HepG2 (cell line): ENCODE measurements around the gene OR6S1. TPM values are rescaled to one million over a fixed set of nuclear protein-coding genes. Genes with fewer than 3 reads are reported as not detected.
A peak's percentile ranks its signal among the peaks of the same experiment; 100 is the strongest.

Source experiments
- IKZF4 ChIP-seq: sonication (generic); formaldehyde crosslinking; IDR thresholded peaks from 2 replicates; pipeline ENCODE4 v1.5.1; 2020; ENCODE audit warnings: borderline replicate concordance, mild to moderate bottlenecking, low read depth, missing genetic modification reagents; ENCODE audit errors: not compliant biosample characterization
- KLF15 ChIP-seq: sonication (generic); formaldehyde crosslinking; IDR thresholded peaks from 2 replicates; pipeline ENCODE4 v1.8.1; 2023; ENCODE audit warnings: borderline replicate concordance, mild to moderate bottlenecking, inconsistent platforms, missing genetic modification reagents, mixed read lengths
- MAFK ChIP-seq, 2 experiments: IDR thresholded peaks in 1 of 2; conservative IDR thresholded peaks in 1 of 2; 2 replicates each; pipeline ENCODE4 v1.6.1; 2011; ENCODE audit warnings: improper control_type of control experiment in 2 of 2, low read length in 2 of 2
- MED1 ChIP-seq: sonication (generic); formaldehyde crosslinking; IDR thresholded peaks from 2 replicates; pipeline ENCODE4 v1.4.0; 2020; ENCODE audit warnings: missing genetic modification reagents
- MIER2 ChIP-seq: IDR thresholded peaks from 2 replicates; pipeline ENCODE4 v1.6.1; 2016; ENCODE audit warnings: missing biosample characterization, missing genetic modification reagents
- PPARG ChIP-seq: conservative IDR thresholded peaks from 2 replicates; pipeline ENCODE4 v1.6.1; 2016; ENCODE audit warnings: missing biosample characterization, missing genetic modification reagents
- RAD21 ChIP-seq: fragments of 450-650 bp; formaldehyde crosslinking; IDR thresholded peaks from 2 replicates; pipeline ENCODE4 v1.5.0; 2020; ENCODE audit warnings: mild to moderate bottlenecking
- SSRP1 ChIP-seq: IDR thresholded peaks from 2 replicates; pipeline ENCODE4 v1.6.1; 2016; ENCODE audit warnings: control low read depth
- STAG1 ChIP-seq: sonication (generic); formaldehyde crosslinking; IDR thresholded peaks from 2 replicates; pipeline ENCODE4 v1.4.0; 2020; ENCODE audit warnings: missing genetic modification reagents
- TEAD3 ChIP-seq: optimal IDR thresholded peaks from 2 replicates; pipeline ENCODE3; 2016; ENCODE audit warnings: borderline replicate concordance
- YEATS2 ChIP-seq: sonication (generic); formaldehyde crosslinking; IDR thresholded peaks from 2 replicates; pipeline ENCODE4 v1.4.0; 2020; ENCODE audit warnings: missing genetic modification reagents, borderline replicate concordance
- ZC3H4 ChIP-seq: sonication (generic); formaldehyde crosslinking; IDR thresholded peaks from 2 replicates; pipeline ENCODE4 v1.4.0; 2020; ENCODE audit warnings: missing genetic modification reagents, borderline replicate concordance
- ZNF256 ChIP-seq: sonication (generic); formaldehyde crosslinking; conservative IDR thresholded peaks from 2 replicates; pipeline ENCODE4 v1.4.0; 2020; ENCODE audit warnings: missing genetic modification reagents
- ZNF282 ChIP-seq: fragments of 450-650 bp; IDR thresholded peaks from 2 replicates; pipeline ENCODE4 v1.6.1; 2018; ENCODE audit not compliant: partially characterized antibody
- ZNF567 ChIP-seq: sonication (generic); formaldehyde crosslinking; IDR thresholded peaks from 2 replicates; pipeline ENCODE4 v1.8.1; 2023; ENCODE audit warnings: mild to moderate bottlenecking, missing genetic modification reagents, borderline replicate concordance
- ZNF597 ChIP-seq: sonication (generic); formaldehyde crosslinking; IDR thresholded peaks from 2 replicates; pipeline ENCODE4 v1.5.0; 2020; ENCODE audit warnings: missing genetic modification reagents
- ZNF614 ChIP-seq: IDR thresholded peaks from 2 replicates; pipeline ENCODE4 v1.6.1; 2018; ENCODE audit warnings: missing biosample characterization, missing genetic modification reagents, inconsistent platforms, borderline replicate concordance
- ZNF724P ChIP-seq: sonication (generic); formaldehyde crosslinking; IDR thresholded peaks from 2 replicates; pipeline ENCODE4 v1.8.0; 2022; ENCODE audit warnings: missing genetic modification reagents, borderline replicate concordance
- ZNF761 ChIP-seq: sonication (generic); formaldehyde crosslinking; conservative IDR thresholded peaks from 2 replicates; pipeline ENCODE4 v1.4.0; 2020; ENCODE audit warnings: mild to moderate bottlenecking, missing genetic modification reagents
- polyA plus RNA-seq, 8 experiments: library from polyadenylated mRNA; depleted of rRNA in 3 of 8; stranded (reverse) in 7 of 8; unstranded in 1 of 8; fragments of >200 nt; fragmentation: Illumina TruSeq in 4 of 8; extraction: Trizol in 4 of 8; gene quantifications; 2 replicates each; pipeline versions ENCODE4 v1.2.1 to v1.2.3, GENCODE V29; 2011 to 2016; ENCODE audit warnings: low read depth in 4 of 8, missing spikeins in 1 of 8, mixed read lengths in 1 of 8; ENCODE audit not compliant: insufficient read depth in 1 of 8
- total RNA-seq, 5 experiments: library from RNA; depleted of rRNA; stranded (reverse); fragments of >200 nt; fragmentation: Illumina TruSeq; extraction: Trizol; gene quantifications; 2 replicates each; pipeline ENCODE4 v1.2.3, GENCODE V29; 2016; ENCODE audit warnings: low read depth in 1 of 5
- TF ChIP-seq, protein P1 (sequence below): IDR thresholded peaks from 2 replicates; pipeline ENCODE4 v1.6.1; 2016; ENCODE audit warnings: low read depth, missing genetic modification reagents, missing compliant biosample characterization
- TF ChIP-seq, protein P2 (sequence below): sonication (generic); formaldehyde crosslinking; IDR thresholded peaks from 2 replicates; pipeline ENCODE4 v1.8.0; 2022; ENCODE audit warnings: mild to moderate bottlenecking, missing genetic modification reagents, borderline replicate concordance

Gene OR6S1
- total and polyA plus RNA-seq, 2 of the 13 experiments (the other 11 are each of a cell fraction or from before 2014, with no cell fraction given), result 0.09 TPM; not detected in 1

GRCh38 chr14:20684662-20685456 is 43.4 kb upstream of the OR6S1 start (continued):
- TF ChIP-seq, protein P1, sequence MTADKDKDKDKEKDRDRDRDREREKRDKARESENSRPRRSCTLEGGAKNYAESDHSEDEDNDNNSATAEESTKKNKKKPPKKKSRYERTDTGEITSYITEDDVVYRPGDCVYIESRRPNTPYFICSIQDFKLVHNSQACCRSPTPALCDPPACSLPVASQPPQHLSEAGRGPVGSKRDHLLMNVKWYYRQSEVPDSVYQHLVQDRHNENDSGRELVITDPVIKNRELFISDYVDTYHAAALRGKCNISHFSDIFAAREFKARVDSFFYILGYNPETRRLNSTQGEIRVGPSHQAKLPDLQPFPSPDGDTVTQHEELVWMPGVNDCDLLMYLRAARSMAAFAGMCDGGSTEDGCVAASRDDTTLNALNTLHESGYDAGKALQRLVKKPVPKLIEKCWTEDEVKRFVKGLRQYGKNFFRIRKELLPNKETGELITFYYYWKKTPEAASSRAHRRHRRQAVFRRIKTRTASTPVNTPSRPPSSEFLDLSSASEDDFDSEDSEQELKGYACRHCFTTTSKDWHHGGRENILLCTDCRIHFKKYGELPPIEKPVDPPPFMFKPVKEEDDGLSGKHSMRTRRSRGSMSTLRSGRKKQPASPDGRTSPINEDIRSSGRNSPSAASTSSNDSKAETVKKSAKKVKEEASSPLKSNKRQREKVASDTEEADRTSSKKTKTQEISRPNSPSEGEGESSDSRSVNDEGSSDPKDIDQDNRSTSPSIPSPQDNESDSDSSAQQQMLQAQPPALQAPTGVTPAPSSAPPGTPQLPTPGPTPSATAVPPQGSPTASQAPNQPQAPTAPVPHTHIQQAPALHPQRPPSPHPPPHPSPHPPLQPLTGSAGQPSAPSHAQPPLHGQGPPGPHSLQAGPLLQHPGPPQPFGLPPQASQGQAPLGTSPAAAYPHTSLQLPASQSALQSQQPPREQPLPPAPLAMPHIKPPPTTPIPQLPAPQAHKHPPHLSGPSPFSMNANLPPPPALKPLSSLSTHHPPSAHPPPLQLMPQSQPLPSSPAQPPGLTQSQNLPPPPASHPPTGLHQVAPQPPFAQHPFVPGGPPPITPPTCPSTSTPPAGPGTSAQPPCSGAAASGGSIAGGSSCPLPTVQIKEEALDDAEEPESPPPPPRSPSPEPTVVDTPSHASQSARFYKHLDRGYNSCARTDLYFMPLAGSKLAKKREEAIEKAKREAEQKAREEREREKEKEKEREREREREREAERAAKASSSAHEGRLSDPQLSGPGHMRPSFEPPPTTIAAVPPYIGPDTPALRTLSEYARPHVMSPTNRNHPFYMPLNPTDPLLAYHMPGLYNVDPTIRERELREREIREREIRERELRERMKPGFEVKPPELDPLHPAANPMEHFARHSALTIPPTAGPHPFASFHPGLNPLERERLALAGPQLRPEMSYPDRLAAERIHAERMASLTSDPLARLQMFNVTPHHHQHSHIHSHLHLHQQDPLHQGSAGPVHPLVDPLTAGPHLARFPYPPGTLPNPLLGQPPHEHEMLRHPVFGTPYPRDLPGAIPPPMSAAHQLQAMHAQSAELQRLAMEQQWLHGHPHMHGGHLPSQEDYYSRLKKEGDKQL (CRISPR knock-in tag), result no peak
- TF ChIP-seq ZC3H4 (CRISPR knock-in tag), result no peak; the same call in 1 of the 2 replicates
- peak; percentile 58 for TF ChIP-seq MED1 (CRISPR knock-in tag)
- no peak for TF ChIP-seq ZNF282
- 0 out of 2 replicates have a peak, but pooled peaks have one; percentile 31 for TF ChIP-seq ZNF724P (CRISPR knock-in tag)
- no peak for TF ChIP-seq ZNF597 (CRISPR knock-in tag)
- TF ChIP-seq, protein P2, sequence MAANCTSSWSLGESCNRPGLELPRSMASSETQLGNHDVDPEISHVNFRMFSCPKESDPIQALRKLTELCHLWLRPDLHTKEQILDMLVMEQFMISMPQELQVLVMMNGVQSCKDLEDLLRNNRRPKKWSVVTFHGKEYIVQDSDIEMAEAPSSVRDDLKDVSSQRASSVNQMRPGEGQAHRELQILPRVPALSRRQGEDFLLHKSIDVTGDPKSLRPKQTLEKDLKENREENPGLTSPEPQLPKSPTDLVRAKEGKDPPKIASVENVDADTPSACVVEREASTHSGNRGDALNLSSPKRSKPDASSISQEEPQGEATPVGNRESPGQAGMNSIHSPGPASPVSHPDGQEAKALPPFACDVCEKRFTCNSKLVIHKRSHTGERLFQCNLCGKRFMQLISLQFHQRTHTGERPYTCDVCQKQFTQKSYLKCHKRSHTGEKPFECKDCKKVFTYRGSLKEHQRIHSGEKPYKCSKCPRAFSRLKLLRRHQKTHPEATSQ (CRISPR knock-in tag), result no peak
- 0 out of 2 replicates have a peak, but pooled peaks have one; percentile 52 for TF ChIP-seq PPARG (CRISPR knock-in tag)
- no peak for TF ChIP-seq STAG1
- no peak for TF ChIP-seq ZNF614 (CRISPR knock-in tag)
- no peak for TF ChIP-seq IKZF4 (CRISPR knock-in tag)
- TF ChIP-seq ZNF761 (CRISPR knock-in tag), result no peak
- TF ChIP-seq RAD21 (CRISPR knock-in tag), result no peak
- no peak for TF ChIP-seq MAFK (conservative IDR thresholded peaks at IDR 0.05 in 1 of 2, IDR thresholded peaks at IDR 0.05 in 1 of 2; ENCODE audit: low read length in 2 of 2)
- TF ChIP-seq ZNF567 (CRISPR knock-in tag), result no peak
- no peak for TF ChIP-seq TEAD3
- no peak for TF ChIP-seq YEATS2 (CRISPR knock-in tag)
- TF ChIP-seq MIER2, result no peak
- TF ChIP-seq KLF15 (CRISPR knock-in tag), result no peak
- TF ChIP-seq SSRP1 (CRISPR knock-in tag), result no peak; the same call in 1 of the 2 replicates
- peak; percentile 74; the same call in 1 of the 2 replicates for TF ChIP-seq ZNF256
